Left kidney (tissue), 2 donors: Measurements from ENCODE around the gene TENM4. TPM values are rescaled to one million over a fixed set of nuclear protein-coding genes. Genes with fewer than 3 reads are reported as not detected.

Experiments
- DNase-seq: peaks from one replicate; pipeline ENCODE4 v3.0.0-alpha.2; 2013
- polyA plus RNA-seq: library from polyadenylated mRNA; unstranded; fragments of 120-200 nt; gene quantifications from one replicate; pipeline ENCODE4 v1.2.1, GENCODE V29; 2013; ENCODE audit not compliant: insufficient read length

The TENM4 gene
- polyA plus RNA-seq, 1 donor: 24.5 TPM

DNA sequence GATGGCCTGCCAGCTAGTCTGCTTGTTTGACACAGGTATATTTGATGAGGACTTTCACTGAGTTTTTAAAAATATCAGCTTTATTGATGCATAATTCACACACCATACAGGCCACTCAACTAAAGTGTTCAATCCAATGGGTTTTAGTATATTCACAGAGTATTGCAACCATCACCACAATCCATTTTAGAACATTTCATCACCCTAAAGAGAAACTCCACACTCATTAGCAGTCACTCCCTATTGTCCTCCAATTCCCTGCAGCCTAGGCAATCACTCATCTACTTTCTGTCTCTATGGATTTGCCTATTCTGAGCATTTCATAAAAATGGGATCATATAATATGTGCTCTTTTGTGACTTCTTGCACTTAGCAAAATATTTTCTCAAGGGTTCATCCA is 468.2 kb downstream of the TENM4 start:
- no peak for DNase-seq

DNA sequence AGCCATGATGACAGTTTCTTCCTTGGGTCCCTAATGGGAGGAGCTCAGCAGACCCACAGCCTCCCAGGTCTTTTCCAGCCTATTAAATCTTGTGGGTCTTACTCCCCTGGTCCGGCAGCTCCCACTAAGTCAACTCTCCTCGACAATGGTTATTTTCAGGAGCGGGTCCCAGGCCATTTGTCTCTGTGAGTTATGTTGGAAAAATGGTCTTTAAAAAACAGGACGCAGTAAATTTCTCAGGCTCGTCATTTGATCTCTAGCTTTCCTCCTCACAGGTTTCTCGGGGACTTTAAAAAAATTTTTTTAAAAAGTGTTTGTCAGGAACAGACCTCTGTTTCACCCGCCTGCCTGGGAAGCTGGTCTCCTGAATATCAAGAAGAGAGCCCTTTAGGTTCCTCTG is 468.7 kb downstream of the TENM4 start:
- no peak for DNase-seq

DNA sequence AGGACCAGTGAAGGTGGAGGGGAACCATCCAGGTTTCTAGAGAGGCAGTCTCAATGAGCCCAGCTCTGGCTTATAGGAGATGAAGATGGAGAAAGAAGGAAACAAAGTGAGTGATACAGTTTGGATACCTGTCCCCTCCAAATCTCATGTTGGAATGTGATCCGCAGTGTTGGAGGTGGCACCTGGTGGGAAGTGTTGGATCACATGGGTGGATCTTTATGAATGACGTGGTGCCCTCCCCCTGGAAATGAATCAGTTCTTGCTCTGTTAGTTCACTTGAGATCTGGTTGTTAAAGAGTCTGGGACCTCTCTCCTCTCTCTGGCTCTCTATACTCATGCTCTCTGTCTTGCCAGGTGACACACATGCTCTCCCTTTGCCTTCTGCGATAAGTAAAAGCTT is 473.0 kb downstream of the TENM4 start:
- DNase-seq: no peak

DNA sequence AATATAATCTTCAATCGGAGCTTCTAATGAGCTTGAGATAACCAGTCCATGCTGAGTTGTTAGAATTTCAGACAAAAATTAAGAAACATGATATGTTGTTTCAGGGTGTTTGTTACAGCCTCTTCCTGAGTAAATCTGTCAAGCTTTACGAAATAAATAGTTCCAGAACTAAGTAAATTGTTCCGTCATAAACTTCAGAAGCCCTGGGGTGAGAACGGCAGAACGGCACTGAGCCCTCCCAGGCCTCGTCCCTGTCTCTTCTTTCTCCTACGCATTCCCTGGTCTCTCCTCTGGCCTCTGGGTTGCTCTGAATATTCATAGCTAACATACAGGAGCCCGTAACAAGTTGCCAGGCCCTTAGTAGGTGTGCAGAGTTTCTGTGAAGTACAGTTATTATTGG is 475.4 kb downstream of the TENM4 start:
- DNase-seq: no peak

DNA sequence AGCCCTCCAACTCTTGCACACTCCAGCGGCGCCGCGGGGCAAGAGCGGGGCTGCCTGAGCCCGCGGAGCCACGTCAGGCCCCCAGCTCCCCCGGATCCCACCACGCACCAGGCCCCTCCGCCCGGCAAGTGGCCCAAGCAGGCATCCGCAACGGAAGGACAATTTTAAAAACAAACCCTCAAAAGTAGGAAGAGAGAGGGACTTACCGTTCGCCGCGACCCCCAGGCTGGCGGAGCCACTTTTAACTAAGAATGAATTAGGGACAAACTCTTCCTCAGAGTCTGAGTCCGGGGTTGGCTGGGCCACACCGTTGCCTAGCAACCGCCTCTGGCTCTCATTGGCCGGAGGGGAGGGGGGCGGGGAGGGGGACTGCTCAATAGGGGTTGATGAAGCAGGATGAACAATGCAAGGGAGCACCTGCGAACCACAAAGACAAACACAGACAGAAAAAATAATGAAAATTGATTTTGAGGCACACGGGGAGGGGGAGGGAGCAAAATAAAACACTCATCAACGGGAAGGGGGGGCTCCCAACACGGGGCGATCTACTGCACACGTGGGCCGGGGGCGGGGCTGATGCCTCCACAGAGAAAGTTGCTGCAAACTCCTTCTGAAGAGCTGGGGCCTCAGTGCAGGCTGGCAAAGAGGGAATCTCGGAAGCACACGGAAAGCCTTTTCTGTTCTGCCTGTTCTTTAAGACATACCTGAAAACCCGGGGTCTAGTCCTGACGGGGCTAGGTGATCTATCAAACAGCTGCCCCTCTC is 478.7 kb downstream of the TENM4 start:
- DNase-seq: peak; percentile 88

DNA sequence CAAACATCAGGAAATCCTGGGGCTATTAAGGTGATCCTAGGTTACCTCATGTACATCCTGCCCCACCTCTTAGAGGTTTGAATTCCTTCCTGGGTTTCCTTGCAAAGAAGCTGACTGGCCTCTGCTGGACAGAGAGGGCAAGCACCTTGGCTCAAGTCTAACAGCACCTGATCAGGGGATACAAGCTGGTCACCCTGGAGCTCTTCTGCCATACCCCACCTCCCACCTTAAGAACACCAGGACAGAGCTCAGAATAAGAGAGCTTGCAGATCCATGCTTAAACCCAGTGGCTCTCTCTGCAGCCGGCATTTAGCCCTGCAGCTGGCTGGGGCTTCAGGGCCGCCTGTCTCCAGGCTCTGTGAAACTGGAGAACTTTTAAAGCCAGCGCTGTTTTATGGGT is 479.6 kb downstream of the TENM4 start:
- no peak for DNase-seq

DNA sequence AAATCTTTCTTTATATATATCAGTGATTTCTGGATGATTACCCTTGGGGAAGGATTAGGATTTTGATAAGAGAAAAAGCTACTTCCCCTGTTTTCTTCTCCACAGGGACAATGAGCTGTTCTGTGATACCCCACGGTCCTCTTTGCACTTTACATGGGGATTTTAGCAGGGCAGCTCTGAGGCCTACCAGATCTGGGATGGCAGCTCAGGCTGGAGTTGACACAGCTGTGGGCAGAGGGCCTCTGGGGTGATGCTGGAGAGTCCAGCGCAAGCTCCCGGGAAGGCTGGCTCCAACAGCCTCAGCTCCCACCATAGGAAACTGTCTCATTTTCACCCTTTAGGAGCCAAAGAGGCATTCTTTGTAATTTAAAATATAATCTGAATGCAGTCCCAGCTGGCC is 482.4 kb downstream of the TENM4 start:
- no peak for DNase-seq

DNA sequence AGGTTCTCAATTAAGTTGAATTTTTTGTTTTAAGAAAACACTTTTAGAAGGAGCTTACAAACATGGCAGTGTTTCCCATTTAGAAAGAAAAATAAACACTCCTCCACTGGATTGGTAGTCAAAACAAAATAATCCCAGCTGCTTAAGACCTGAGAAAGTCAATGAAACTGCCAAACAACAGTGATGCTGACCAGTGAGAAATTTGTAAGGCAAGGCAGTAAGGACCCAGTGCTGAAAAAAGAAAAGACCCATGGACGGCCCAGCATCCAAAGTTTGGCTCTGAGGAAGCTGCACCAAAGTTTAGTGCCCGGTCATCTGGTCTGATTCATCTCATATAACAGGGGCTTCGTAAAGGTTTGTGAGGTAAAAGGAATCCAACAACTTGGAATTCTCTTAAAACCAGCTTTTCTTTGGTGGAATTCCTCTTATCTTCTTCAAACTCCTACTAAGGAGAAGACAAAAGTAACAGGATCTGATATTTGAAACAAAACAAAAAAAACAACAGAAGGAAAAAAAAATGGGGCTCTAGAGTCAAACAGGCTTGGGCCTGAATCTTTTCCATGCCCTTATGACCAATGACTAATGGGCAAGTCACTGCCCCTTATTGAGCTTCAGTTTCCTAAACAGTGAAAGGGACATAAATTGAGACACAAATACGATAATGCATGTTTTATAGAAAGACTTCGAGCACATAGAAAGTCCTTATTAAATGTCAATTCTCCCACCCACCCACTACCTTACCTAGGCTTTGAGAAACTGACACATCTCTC is 483.2 kb downstream of the TENM4 start:
- no peak for DNase-seq

DNA sequence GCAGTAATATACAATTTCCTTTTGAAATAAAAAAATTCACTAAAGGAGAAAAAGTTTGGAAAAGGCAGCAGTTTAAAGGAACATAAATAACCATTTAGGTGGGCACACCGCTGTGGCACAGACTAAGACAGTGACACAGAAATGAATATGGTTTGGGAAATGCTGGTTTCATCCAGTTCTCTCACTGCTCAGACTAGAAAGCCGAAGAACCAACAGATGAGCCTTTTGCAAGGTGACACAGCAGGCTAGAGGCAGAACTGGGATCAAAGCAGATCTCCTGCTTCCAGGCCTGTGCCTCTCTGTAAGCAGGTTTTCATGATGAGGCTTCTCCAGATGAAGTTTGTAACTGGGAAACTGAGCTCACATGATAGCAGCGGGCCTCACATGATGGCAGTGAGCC is 486.1 kb downstream of the TENM4 start:
- DNase-seq: no peak

DNA sequence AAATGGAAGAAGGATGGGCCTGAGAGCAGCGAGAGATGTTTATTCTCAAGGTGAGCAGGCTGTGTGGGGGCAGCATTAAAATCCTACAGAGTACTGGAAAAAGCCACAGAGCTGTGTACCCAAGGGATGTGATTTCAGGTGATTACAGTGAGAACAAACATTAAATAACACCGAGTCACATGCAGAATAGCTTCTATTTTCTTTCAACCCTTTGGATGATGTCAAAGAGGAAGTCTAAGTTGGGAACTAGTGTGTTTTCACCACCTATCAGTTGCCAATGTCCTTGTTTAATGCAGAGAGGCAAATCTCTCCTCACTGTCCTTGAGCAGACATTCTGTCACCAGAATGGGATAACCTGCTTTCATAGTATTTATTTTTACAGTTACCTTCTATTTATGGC is 486.6 kb downstream of the TENM4 start:
- no peak for DNase-seq

DNA sequence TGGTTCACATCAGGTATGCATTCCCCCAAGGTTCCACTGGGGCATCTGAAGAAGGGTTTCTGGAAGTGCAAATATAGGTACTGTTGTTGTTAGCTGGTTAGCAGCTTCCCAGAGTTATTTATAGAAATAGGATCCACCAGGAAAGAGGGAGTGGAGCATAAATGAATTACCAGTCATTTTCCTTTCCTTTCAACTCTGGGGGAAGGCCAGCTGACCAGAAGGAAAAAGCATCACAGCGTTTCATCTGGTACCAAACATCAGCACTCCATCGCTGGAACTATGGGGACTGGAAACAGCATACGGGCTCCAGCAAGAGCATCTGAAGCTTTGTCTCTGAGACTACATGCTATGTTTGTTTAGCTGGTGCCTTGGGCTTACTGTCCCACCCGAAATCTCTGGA is 487.9 kb downstream of the TENM4 start:
- DNase-seq: no peak

DNA sequence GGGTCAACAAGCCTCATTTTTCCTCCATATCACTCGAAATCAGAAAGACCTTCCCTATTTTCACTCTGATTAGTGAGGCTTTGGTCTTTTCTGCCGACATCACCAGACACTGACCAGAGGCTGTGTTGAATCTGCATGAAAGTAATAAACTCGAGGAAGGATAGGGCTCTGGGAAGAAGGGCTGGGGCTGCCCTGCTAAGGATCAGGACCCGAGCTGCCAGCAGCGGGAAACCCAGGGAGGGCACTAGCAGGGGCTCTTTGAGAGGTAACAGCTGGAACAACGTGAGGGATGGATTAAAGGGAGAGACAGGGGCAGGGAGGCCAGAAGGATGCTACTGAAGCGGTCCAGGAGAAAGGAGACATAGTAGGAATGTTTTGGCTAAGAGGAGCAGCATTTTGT is 488.7 kb downstream of the TENM4 start:
- DNase-seq: no peak

DNA sequence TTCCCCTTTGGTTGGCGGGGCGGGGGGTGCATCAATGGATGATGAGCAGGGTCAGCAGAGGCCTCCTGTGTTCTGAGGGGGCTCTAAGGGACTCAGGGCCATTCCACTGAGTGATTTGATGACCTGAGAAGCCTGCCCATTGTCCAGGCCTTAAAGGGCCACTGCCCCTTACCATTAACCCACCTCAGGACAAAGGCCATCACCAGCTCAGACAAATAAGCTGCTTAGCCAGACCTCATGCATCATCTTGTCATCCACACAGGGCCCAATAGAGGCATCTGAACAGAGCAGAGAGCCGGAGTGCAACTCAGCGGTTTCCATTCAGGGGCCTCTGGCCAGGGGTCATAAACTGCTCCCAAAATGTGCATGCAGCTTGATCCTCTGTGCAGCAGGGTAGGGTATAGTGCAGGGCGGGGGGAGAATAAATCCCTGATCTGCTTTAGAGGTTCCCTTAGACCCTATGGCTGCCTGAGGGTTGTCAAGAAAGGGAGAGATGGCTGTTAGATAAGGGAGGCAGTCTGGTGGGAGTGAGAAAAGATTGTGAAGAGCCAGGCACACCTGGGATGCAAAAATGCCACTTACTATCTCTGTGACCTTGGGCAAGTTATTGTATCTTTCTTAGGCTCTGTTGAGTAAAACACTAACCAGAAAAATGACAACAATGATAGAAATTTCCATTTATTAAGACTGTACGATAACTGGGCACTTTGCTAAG is 490.7 kb downstream of the TENM4 start:
- DNase-seq: no peak

DNA sequence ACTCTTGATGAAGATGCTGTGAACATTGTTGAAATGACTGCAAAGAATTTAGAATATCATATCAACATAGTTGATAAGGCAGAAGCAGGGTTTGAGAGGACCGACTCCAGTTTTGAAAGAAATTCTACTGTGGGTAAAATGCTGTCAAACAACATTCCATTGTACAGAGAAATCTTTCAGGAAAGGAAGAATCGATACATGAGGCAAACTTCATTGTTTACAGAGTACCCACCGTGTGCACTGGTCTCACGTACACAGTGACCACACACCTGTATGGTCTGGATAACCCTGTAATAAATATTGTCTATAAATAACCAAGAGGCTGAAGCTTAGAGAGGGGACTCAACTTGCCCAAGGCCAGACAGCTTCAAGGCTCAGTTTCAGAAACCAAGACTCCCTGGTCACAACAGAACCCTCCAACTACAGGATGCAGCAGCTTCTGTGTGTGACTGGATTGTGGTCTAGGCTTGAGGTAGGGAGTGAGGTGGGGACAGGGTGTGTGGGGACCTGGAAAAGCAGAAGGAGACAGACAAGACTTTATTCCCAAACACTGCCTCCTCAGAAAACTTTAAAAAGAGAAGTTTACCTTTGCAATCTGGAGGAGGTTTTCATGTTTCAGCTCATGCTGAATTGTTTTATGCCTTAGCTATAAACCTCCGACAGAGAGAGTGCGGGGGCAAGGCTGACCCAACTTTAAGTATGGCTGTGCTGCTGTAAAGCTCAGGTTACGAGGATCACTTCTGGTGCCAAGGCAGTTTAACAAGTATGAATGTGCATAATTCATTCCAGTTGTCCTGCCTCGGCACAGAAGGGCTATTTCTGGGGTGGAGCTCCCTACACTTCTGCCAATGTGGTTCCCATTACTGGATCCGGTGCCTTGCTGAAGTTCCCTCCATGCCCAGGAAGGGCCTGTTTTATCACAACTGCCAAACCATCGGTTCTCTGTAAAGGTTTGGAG is 493.6 kb downstream of the TENM4 start:
- DNase-seq: peak; percentile 61

DNA sequence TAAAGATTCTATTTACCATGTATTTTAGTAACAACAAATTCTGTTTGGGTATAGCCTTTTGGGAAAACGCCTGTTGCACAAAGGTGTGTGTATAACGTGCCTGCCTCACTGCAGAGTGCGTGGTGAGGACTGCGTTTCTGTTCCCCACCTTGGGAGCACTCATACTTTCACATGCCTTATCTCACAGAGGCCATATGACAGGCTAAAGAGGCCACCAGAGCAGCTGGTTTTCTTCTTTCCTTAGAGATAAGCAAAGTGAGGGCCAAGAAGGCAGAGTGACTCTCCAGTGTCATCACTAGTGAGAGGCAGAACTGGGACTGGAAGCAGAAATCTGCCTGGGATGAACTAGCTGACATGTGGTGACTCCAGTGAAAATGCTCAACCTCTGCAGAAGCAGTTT is 497.0 kb downstream of the TENM4 start:
- DNase-seq: no peak

DNA sequence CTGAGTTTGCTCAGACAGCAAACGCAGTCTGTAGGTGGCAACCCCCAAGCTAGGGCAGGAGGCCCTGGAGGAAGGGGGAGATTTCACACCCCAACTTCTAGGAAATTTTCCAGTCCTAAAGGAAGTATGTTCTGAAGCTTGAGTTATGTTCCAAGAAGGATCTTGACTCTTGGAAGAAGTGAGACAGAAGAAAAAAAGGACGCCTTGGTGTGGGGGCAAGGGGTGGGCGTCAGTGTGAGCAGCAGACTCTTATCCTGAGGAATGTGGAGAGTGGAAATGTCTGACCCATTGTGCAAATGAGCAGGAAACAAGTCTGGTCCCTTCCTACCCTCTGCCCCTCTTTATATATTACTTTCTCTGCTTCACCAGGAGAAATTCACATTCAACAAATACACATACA is 497.7 kb downstream of the TENM4 start:
- DNase-seq: no peak

DNA sequence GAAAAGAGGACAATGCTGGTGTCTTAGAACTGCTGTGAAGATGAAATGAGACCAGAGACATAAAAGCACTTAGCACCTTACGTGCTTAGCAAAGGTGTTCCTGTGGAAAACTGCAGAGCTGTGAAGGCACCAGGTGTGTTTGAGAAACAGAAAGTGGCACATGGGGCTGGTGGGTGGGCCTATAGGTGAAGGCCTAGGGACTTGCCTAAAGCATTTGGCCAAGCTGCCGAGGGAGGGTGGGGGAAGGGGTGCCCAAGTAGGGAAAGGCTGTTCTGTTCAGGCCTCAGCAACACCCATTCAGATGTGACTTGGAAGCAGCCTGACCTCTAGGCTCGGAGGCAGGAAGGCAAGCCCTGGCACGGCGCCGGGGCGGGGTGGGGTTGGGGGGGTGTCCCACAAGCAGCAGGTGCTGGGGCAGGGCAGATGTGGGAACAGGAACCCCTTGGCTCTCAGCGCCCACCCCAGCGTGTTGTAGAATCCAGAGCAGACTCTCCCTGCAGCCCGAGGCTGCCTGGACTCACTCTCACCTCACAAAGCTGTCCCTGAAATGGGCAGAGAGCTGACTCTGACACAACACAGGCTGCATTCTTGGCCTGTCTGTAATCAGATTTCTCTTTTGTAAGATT is 499.5 kb downstream of the TENM4 start:
- no peak for DNase-seq

DNA sequence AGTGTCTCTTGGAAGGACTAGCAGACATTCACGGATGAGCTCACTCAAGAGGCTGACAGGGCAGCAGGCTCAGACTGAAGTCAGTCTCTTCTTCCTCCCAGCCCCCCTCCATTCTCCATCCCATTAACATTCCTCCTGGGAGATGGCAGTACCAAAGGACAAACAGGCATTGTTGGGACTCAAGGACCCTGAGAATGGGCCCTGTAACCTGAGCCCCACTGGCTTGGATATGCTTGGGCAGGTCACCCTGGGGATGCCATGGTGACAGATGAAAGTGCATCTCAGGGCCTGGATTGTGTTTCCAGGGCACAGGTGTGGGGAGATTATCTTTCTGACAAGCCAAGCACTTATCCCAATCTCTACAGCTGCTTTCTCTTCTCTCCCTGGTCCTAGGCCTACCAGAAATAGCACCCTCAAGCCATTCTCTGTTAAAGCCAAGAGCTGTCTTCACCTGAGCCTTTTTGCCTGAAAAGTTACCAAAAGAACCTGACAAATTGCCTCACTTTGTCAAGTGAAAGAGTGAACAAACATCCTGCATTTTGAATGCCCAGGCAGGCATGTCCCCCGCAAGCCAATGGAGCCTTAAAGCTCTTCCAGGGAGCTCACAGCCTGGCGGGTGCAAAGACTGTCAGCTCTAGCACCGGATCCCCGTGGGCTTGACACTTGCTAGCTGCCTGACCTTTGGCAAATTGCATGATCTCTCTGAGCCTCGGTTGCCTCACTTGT is 500.2 kb downstream of the TENM4 start:
- DNase-seq: peak; percentile 81

DNA sequence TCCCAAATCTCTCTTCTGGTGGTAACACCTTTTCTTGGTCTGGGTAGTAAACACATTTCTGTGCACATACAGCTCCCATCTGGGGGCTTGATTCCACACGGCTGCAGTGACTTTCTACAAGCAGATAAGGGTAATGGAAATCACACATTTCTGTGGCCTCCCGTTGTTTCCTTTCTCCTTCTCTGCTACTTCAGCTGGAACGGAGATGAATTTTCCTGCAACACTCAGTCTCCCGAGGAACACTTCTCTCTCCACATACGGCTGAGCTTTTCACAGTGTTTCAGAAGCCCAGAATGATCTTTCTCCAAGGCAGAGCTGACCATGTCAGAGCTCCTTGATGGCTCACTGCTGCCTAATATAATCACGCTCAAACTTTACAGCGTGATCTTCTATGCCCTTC is 501.9 kb downstream of the TENM4 start:
- no peak for DNase-seq

DNA sequence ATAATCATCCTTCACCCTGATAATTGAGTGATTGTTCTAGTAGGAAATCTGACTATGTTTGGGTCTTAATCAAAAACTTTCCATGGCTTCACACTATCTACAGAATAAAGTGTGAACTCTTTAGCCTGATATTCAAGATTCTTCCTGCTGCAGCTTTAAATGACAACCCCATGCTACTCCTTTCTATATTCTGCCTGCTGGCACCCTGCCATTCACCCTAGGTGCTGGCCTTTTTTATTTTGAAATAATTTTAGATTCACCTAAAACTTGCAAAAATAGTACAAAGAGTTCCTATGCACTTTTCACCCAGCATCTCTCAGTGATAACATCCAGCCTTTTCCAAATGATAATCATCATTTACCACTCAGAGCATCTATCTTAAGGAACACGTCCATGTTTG is 502.8 kb downstream of the TENM4 start:
- DNase-seq: no peak
